ENCODE measurements around the gene VWA1.
A peak's percentile ranks its signal among the peaks of the same experiment; 100 is the strongest.
"Not testable (repeated sequence)": the region's sequence is repeated elsewhere in the genome, so short reads cannot be mapped to it uniquely, and the experiment has no call there.

The VWA1 gene

DNA sequence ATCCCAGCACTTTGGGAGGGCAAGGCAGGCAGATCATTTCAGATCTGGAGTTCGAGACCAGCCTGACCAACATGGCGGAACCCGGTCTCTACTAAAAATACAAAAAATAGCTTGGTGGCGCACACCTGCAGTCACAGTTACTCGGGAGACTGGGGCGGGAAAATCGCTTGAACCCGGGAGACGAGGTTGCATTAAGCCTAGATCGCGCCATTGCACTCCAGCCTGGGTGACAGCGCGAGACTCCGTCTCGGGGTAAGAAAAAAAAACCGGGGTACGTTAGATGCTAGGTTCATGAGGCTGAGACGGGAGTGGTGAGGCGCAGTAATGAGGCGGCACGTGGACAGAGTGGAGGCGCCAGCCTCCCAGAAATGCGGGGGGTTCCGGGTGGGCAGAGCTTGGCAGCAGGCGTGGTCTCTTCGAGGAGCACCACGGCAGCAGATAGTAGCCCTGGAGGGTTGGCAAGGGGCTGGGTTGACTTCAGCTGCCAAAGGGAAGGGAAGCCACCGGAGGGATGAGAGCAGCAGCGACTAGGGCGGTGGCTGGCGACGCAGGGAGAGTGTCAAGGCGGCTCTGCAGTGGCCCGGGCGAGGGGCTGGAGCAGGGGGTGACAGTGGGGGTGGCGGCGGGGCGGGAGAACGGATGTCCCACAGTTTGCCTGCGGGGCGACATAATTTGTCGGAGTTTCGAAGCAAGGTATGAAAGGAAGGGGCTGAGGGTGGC lies 29.2 kb upstream of the VWA1 start:
- no peaks in the 10 kb centered on the region for H3K27me3 ChIP-seq (ENCODE audit: control insufficient read depth, insufficient read depth, low read length, poor library complexity, severe bottlenecking)
- H3K4me1 ChIP-seq (ENCODE audit: control insufficient read depth, insufficient read depth, low read length), result peaks cover 17% of the 10 kb centered on the region
- no peak overlapping the region for H3K27ac ChIP-seq (ENCODE audit: insufficient read depth, low read depth, low read length, poor library complexity, severe bottlenecking)
- no peaks in the 10 kb centered on the region for H3K9me3 ChIP-seq (ENCODE audit: control insufficient read depth, low read length)
- peaks cover 20% of the 10 kb centered on the region for H3K36me3 ChIP-seq (ENCODE audit: control insufficient read depth, insufficient read depth, low read length)
- H3K4me3 ChIP-seq (ENCODE audit: insufficient read depth, low read depth, low read length), result peak overlapping the region; percentile 88
- WGBS, 2 experiments, result 51 to 53% methylated on average over 43 of the region's 43 CpGs

DNA sequence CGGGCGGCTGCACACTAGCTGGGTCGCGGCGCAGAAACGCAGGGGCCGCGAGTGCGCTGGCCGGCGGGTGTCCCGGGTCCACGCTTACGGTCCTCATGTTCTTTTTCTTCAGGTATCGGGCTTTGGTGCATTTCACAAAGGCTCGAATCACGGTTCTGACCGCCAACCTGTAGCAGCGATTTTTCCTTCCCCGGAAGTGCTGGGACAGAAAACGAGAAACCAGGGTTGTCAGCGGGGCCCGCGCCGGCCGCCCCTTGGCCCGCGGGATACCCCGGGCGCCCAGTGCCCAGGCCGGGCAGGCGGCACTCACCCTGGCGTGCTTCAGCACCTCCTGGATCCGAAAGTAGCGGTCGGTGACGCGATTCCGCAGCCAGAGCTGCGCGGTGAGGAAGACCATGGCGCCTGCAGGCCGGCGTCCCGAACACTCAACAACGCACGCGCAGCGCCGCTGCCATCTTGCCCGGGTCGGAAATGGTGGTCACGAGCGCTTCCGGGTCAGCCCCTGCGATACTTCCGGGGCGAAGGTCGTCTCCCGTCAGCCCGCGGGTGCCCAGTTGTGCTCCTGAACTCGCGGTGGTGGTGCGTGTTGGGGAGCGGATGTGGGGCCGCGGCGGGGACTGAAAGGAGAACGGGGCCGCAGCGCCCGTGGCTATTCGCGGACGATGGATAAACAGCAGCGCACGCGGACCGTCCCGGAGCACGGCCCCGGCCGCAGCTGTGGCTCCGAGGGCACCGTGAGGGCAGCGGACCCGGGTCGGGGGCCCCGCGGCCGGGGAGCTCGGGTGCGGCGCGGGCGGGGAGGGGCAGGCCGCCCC lies 28.5 kb upstream of the VWA1 start, which contains the start of gene MRPL20:
Gene MRPL20, minus strand, starts transcription at position 473 of the 815 bp plus-strand sequence. Its CDS starts 76 bp downstream, at position 397.
- Histone ChIP-seq H3K4me3 (ENCODE audit: insufficient read depth, low read depth, low read length) (peak within 1 kb of the TSS; percentile 88), H3K27ac (ENCODE audit: insufficient read depth, low read depth, low read length, poor library complexity, severe bottlenecking) (peak within 1 kb of the TSS; percentile 67), H3K36me3 (ENCODE audit: control insufficient read depth, insufficient read depth, low read length) (peaks cover 20% of the 10 kb centered on the region), H3K27me3 (ENCODE audit: control insufficient read depth, insufficient read depth, low read length, poor library complexity, severe bottlenecking) (no peaks in the 10 kb centered on the region), H3K9me3 (ENCODE audit: control insufficient read depth, low read length) (no peaks in the 10 kb centered on the region), H3K4me1 (ENCODE audit: control insufficient read depth, insufficient read depth, low read length) (peaks cover 17% of the 10 kb centered on the region)
- 0 to 1% methylated on average over 98 of the region's 98 CpGs for WGBS, 2 experiments

DNA sequence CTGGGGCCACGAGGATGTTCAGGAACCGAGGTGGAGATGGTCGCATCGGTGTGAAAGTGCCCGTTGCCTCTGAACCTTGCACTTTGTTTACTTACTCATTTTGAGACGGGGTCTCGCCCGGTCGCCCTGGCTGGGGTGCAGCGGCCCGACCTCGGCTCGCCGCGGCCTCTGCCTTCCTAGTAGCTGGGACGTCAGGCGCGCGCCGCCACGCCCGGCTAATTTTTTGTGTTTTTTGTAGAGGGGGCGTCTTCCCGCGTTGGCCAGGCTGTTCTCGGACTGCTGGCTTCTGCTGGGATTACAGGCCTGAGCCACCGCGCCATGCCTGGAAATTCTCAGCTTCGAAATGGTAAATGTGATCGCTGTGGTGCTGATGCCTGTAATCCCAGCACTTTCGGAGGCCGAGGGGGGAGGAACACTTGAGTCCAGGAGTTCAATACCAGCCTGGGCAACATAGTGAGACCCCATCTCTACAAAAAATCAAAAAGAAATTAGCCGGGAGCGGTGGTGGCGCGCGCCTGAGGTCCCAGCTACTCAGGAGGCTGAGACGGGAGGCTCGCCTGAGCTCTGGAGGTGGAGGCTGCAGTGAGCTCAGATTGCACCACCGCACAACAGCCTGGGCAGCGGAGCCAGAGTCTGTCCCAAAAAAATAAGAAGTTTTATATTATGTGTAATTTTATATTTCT lies 27.7 kb upstream of the VWA1 start:
- peaks cover 20% of the 10 kb centered on the region for H3K36me3 ChIP-seq (ENCODE audit: control insufficient read depth, insufficient read depth, low read length)
- WGBS, 2 experiments, result 10% methylated on average over 41 of the region's 41 CpGs

DNA sequence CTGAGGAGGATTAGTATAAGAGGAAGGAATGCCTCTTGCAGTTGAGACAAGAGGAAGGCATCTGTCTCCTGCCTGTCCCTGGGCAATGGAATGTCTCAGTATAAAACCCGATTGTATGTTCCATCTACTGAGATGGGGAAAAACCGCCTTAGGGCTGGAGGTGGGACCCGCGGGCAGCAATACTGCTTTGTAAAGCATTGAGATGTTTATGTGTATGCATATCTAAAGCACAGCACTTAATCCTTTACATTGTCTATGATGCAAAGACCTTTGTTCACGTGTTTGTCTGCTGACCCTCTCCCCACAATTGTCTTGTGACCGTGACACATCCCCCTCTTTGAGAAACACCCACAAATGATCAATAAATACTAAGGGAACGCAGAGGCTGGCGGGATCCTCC lies 25.3 kb upstream of the VWA1 start:
- 6 to 17% methylated on average over 6 to 8 of the region's 8 CpGs for WGBS, 2 experiments
- not testable (repeated sequence) for H3K9me3 ChIP-seq (ENCODE audit: control insufficient read depth, low read length); H3K4me3 ChIP-seq (ENCODE audit: insufficient read depth, low read depth, low read length); H3K27me3 ChIP-seq (ENCODE audit: control insufficient read depth, insufficient read depth, low read length, poor library complexity, severe bottlenecking); H3K36me3 ChIP-seq (ENCODE audit: control insufficient read depth, insufficient read depth, low read length)
- H3K4me1 ChIP-seq (ENCODE audit: control insufficient read depth, insufficient read depth, low read length), result peaks cover 17% of the 10 kb centered on the region
- peak overlapping the region; percentile 55 for H3K27ac ChIP-seq (ENCODE audit: insufficient read depth, low read depth, low read length, poor library complexity, severe bottlenecking)

More for the DNA sequence above, 27.7 kb upstream of the VWA1 start:
- Histone ChIP-seq H3K4me3 (ENCODE audit: insufficient read depth, low read depth, low read length) (peak overlapping the region; percentile 88), H3K27me3 (ENCODE audit: control insufficient read depth, insufficient read depth, low read length, poor library complexity, severe bottlenecking) (no peaks in the 10 kb centered on the region), H3K9me3 (ENCODE audit: control insufficient read depth, low read length) (no peaks in the 10 kb centered on the region), H3K4me1 (ENCODE audit: control insufficient read depth, insufficient read depth, low read length) (peaks cover 17% of the 10 kb centered on the region), H3K27ac (ENCODE audit: insufficient read depth, low read depth, low read length, poor library complexity, severe bottlenecking) (peak overlapping the region; percentile 67)

GRCh38 chr1:1411626-1412025 lies 23.9 kb upstream of the VWA1 start:
- Histone ChIP-seq H3K27me3 (ENCODE audit: control insufficient read depth, insufficient read depth, low read length, poor library complexity, severe bottlenecking) (no peaks in the 10 kb centered on the region), H3K4me3 (ENCODE audit: insufficient read depth, low read depth, low read length) (no peak overlapping the region), H3K4me1 (ENCODE audit: control insufficient read depth, insufficient read depth, low read length) (peaks cover 13% of the 10 kb centered on the region), H3K36me3 (ENCODE audit: control insufficient read depth, insufficient read depth, low read length) (no peaks in the 10 kb centered on the region), H3K9me3 (ENCODE audit: control insufficient read depth, low read length) (no peaks in the 10 kb centered on the region), H3K27ac (ENCODE audit: insufficient read depth, low read depth, low read length, poor library complexity, severe bottlenecking) (no peak overlapping the region)
- 96 to 97% methylated on average over 13 of the region's 13 CpGs for WGBS, 2 experiments

- not testable (repeated sequence) for H3K36me3 ChIP-seq (ENCODE audit: control insufficient read depth, insufficient read depth, low read length); H3K4me3 ChIP-seq (ENCODE audit: insufficient read depth, low read depth, low read length); H3K27ac ChIP-seq (ENCODE audit: insufficient read depth, low read depth, low read length, poor library complexity, severe bottlenecking); H3K9me3 ChIP-seq (ENCODE audit: control insufficient read depth, low read length); H3K27me3 ChIP-seq (ENCODE audit: control insufficient read depth, insufficient read depth, low read length, poor library complexity, severe bottlenecking)
- H3K4me1 ChIP-seq (ENCODE audit: control insufficient read depth, insufficient read depth, low read length), result peaks cover 16% of the 10 kb centered on the region
- 96 to 97% methylated on average over 10 to 11 of the region's 11 CpGs for WGBS, 2 experiments
Measured at GRCh38 chr1:1412311-1412902, 23.1 kb upstream of the VWA1 start.

DNA sequence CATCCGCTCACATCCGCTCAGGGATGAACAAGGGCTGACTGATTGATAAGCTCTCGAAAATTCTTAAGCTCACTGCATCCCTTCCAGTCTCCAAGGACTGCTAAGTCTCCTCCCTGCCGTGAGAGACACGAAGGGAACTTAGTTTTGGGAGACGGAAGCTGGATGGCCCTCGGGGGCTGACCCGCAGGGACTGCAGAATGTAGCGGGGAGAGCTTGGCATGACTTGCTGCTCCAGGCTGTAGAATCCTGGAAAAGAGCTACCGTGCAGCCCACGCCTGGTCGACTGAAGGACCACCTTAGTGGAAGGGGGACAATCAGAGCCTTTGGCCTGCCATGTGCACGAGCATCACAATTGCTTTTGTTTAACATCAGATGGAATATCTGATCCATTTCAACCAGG lies 19.7 kb upstream of the VWA1 start:
- 81 to 85% methylated on average over 13 of the region's 13 CpGs for WGBS, 2 experiments
- Histone ChIP-seq H3K9me3 (ENCODE audit: control insufficient read depth, low read length) (no peaks in the 10 kb centered on the region), H3K4me1 (ENCODE audit: control insufficient read depth, insufficient read depth, low read length) (peaks cover 10% of the 10 kb centered on the region), H3K27me3 (ENCODE audit: control insufficient read depth, insufficient read depth, low read length, poor library complexity, severe bottlenecking) (no peaks in the 10 kb centered on the region), H3K36me3 (ENCODE audit: control insufficient read depth, insufficient read depth, low read length) (no peaks in the 10 kb centered on the region), H3K4me3 (ENCODE audit: insufficient read depth, low read depth, low read length) (no peak overlapping the region), H3K27ac (ENCODE audit: insufficient read depth, low read depth, low read length, poor library complexity, severe bottlenecking) (no peak overlapping the region)

DNA sequence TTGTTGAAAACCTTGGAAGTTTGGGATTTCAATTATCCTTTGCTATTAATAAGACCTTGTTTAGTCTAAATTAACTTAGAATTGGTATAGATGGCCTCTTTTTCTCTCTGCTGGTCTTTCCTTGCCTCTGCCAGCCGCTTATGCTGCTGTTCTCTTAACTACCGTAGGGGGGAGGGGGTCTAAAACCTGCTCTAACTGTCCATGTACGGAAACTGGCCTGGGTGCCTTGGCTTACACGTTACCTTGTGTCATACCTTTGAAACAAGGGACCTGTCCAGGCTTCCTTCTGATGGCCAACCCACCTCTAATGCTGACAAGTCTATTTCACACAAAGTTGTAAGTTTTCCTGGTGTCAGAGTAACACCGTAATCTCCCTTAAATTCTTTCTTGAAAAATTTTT lies 18.1 kb upstream of the VWA1 start:
- H3K9me3 ChIP-seq (ENCODE audit: control insufficient read depth, low read length); H3K27ac ChIP-seq (ENCODE audit: insufficient read depth, low read depth, low read length, poor library complexity, severe bottlenecking); H3K27me3 ChIP-seq (ENCODE audit: control insufficient read depth, insufficient read depth, low read length, poor library complexity, severe bottlenecking); H3K4me3 ChIP-seq (ENCODE audit: insufficient read depth, low read depth, low read length); H3K36me3 ChIP-seq (ENCODE audit: control insufficient read depth, insufficient read depth, low read length): not testable (repeated sequence)
- 87 to 91% methylated on average over 5 of the region's 5 CpGs for WGBS, 2 experiments
- H3K4me1 ChIP-seq (ENCODE audit: control insufficient read depth, insufficient read depth, low read length), result peaks cover 27% of the 10 kb centered on the region

- not testable (repeated sequence) for H3K9me3 ChIP-seq (ENCODE audit: control insufficient read depth, low read length); H3K36me3 ChIP-seq (ENCODE audit: control insufficient read depth, insufficient read depth, low read length); H3K4me3 ChIP-seq (ENCODE audit: insufficient read depth, low read depth, low read length); H3K27ac ChIP-seq (ENCODE audit: insufficient read depth, low read depth, low read length, poor library complexity, severe bottlenecking); H3K27me3 ChIP-seq (ENCODE audit: control insufficient read depth, insufficient read depth, low read length, poor library complexity, severe bottlenecking)
- WGBS, 2 experiments, result 82 to 83% methylated on average over 25 of the region's 25 CpGs
- peaks cover 31% of the 10 kb centered on the region for H3K4me1 ChIP-seq (ENCODE audit: control insufficient read depth, insufficient read depth, low read length)
Measured at GRCh38 chr1:1417825-1418463, 17.5 kb upstream of the VWA1 start.

Data from ectodermal cell (in vitro differentiated cells).